Measurements from ENCODE around the gene CMTM8.

The CMTM8 gene

GRCh38 chr3:32280262-32280910, 41.9 kb downstream of the CMTM8 start:
- DNase-seq, result no peak

GRCh38 chr3:32281570-32282106, 43.2 kb downstream of the CMTM8 start:
- no peak for DNase-seq

- no peak for DNase-seq
These were observed 44.2 kb downstream of the CMTM8 start for GRCh38 chr3:32282578-32283154.

- peak; percentile 58 for DNase-seq
These were observed 44.8 kb downstream of the CMTM8 start for GRCh38 chr3:32283304-32283703.

GRCh38 chr3:32284443-32285212, 46.1 kb downstream of the CMTM8 start:
- no peak for DNase-seq

GRCh38 chr3:32285891-32286290, 47.4 kb downstream of the CMTM8 start:
- DNase-seq, result no peak

- DNase-seq, result no peak
These were observed 50.3 kb downstream of the CMTM8 start for GRCh38 chr3:32288819-32289218.

- no peak for DNase-seq
These were observed 52.1 kb downstream of the CMTM8 start for GRCh38 chr3:32290619-32291018.

- DNase-seq, result no peak
These were observed 53.8 kb downstream of the CMTM8 start for GRCh38 chr3:32292085-32292796.

- DNase-seq, result no peak
These were observed 55.4 kb downstream of the CMTM8 start for GRCh38 chr3:32293903-32294302.

GRCh38 chr3:32296251-32297204, 58.0 kb downstream of the CMTM8 start:
- peak; percentile 6 for DNase-seq

- no peak for DNase-seq
These were observed 58.9 kb downstream of the CMTM8 start for GRCh38 chr3:32297366-32297765.

GRCh38 chr3:32301426-32301825, 62.9 kb downstream of the CMTM8 start:
- DNase-seq, result no peak

- no peak for DNase-seq
These were observed 64.3 kb downstream of the CMTM8 start for GRCh38 chr3:32302601-32303398.

- DNase-seq, result no peak
These were observed 64.9 kb downstream of the CMTM8 start for GRCh38 chr3:32303399-32303747.

- no peak for DNase-seq
These were observed 65.7 kb downstream of the CMTM8 start for GRCh38 chr3:32303977-32304881.

- no peak for DNase-seq
These were observed 66.9 kb downstream of the CMTM8 start for GRCh38 chr3:32305361-32305876.

GRCh38 chr3:32306072-32306471, 67.6 kb downstream of the CMTM8 start:
- no peak for DNase-seq

GRCh38 chr3:32307591-32307990, 69.1 kb downstream of the CMTM8 start:
- DNase-seq, result no peak

GRCh38 chr3:32308378-32308777, 69.9 kb downstream of the CMTM8 start:
- no peak for DNase-seq

Measured in NCI-H1436 (cell line).